Breast epithelium (tissue), 4 donors: Measurements from ENCODE around the gene WNT11. TPM values are rescaled to one million over a fixed set of nuclear protein-coding genes. Genes with fewer than 3 reads are reported as not detected.

Source experiments
- DNase-seq, 2 donors: peaks; one replicate each; pipeline ENCODE4 v3.0.0-alpha.2; 2019; ENCODE audit warnings: low spot score in 2 of 2
- H3K27ac ChIP-seq, 2 donors: fragments of 200-600 bp; sonication (generic) in 1 of 2; one replicate each; pipeline ENCODE4 v1.5.1; 2016 to 2019; ENCODE audit warnings: mild to moderate bottlenecking in 1 of 2
- H3K27me3 ChIP-seq, 2 donors: fragments of 200-600 bp; sonication (generic) in 1 of 2; one replicate each; pipeline versions ENCODE4 v1.5.1 to v1.6.0; 2017 to 2019; ENCODE audit warnings: control low read depth in 1 of 2, mild to moderate bottlenecking in 1 of 2
- H3K36me3 ChIP-seq: fragments of 200-600 bp; one replicate; pipeline ENCODE4 v1.5.1; 2019
- H3K4me1 ChIP-seq, 2 donors: fragments of 200-600 bp; sonication (generic); one replicate each; pipeline ENCODE4 v1.5.1; 2016 to 2019; ENCODE audit warnings: control low read depth in 1 of 2
- H3K4me3 ChIP-seq, 3 donors: fragments of 200-600 bp; sonication (generic); 1 replicate in 2 of 3; 2 replicates in 1 of 3; pipeline ENCODE4 v1.5.1; 2016 to 2019; ENCODE audit warnings: mild to moderate bottlenecking in 3 of 3, moderate library complexity in 2 of 3
- H3K9me3 ChIP-seq, 2 donors: fragments of 200-600 bp; sonication (generic) in 1 of 2; one replicate each; pipeline ENCODE4 v1.5.1; 2016 to 2019; ENCODE audit warnings: control low read depth in 1 of 2
- CTCF ChIP-seq, 3 donors: fragments of 450-650 bp; IDR thresholded peaks; one replicate each; pipeline ENCODE4 v1.5.1; 2016 to 2017; ENCODE audit warnings: antibody characterized with exemption in 3 of 3, mild to moderate bottlenecking in 3 of 3, moderate library complexity in 3 of 3
- POLR2A ChIP-seq: fragments of 450-650 bp; IDR thresholded peaks from one replicate; pipeline ENCODE4 v1.6.1; 2016; ENCODE audit warnings: antibody characterized with exemption, mild to moderate bottlenecking, moderate library complexity
- POLR2AphosphoS5 ChIP-seq, 3 donors: sonication (generic); formaldehyde crosslinking; IDR thresholded peaks; one replicate each; pipeline ENCODE4 v1.6.1; 2017; ENCODE audit warnings: antibody characterized with exemption in 3 of 3
- intact Hi-C: fragments of 100-400 bp; cut with DNase I; formaldehyde crosslinking; loops from one replicate; pipeline ENCODE4 v1.15.1; 2023; ENCODE audit warnings: low total_unique reads
- total RNA-seq, 3 donors: library from RNA; depleted of rRNA; stranded (reverse); fragments of >200 nt; gene quantifications; one replicate each; pipeline ENCODE4 v1.1.0, GENCODE V29; 2016

Gene WNT11
- total RNA-seq, 3 donors from 2014 or later, result 7.0 to 70.6 (median 17.7) TPM

DNA sequence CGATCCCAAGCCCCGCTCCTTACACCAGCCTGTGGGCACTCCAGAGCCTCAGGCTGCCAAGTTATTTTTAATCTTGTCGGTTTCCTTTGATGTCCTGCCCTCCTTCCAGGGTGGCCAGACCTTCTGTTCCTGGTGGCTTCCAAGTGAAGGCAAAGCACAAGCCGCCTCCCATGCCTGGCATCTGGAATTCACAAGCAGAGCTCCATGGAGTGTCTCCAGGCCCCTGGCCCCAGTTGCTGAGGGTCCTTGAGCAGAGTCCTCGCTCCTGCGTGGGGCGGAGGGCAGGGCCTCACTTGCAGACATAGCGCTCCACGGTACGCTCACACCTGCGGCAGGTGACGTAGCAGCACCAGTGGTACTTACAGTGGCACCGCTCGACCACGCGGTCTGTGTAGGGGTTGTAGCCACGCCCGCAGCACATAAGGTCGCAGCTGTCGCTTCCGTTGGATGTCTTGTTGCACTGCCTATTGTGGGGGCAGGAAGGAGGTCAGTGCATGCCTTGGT lies 19.5 kb downstream of the WNT11 start:
- Histone ChIP-seq H3K4me3 (no peak overlapping the region), H3K27ac (peak overlapping the region in 1 of 2 donors; percentile 59), H3K9me3 (no peaks in the 10 kb centered on the region), H3K27me3 (no peaks in the 10 kb centered on the region), H3K36me3 (no peaks in the 10 kb centered on the region), H3K4me1 (peaks cover 0 to 4% of the 10 kb centered on the region in 2 donors)
- no peak for TF ChIP-seq CTCF (IDR thresholded peaks at IDR 0.05)
- no peak for TF ChIP-seq POLR2A
- TF ChIP-seq POLR2AphosphoS5 (IDR thresholded peaks at IDR 0.05), result no peak
- intact Hi-C loops, result loop anchor here (2.0 kb wide), 1 partner anchor 34 kb away; no protein-coding TSS in a partner anchor
- no peak for DNase-seq

DNA sequence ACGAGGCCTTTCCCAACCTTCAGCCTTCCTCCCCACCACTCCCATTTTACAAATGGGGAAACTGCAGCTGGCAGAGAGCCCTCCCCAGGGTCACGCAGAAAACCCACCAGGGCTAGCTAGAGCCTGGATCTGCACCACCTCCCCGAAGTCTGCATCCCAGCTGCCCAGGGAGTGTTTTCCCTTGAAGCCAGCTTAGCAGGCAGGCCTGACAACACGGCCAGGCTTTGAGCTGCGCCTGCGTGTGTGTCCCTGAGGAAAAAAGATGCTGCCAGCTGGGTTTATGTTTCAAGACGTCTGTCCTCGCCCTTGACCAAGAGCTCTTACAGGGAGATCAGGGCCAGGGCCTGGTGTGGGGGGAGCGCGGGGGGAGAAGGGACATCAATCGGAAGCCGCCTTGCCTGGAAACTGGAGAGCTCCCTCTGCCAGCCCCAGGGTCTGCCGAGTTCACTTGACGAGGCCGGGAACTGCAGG lies 20.3 kb downstream of the WNT11 start:
- Histone ChIP-seq H3K4me3 (no peak overlapping the region), H3K27ac (peak overlapping the region; percentile 40 to 84), H3K27me3 (no peaks in the 10 kb centered on the region), H3K36me3 (no peaks in the 10 kb centered on the region), H3K9me3 (no peaks in the 10 kb centered on the region), H3K4me1 (peaks cover 0 to 4% of the 10 kb centered on the region in 2 donors)
- TF ChIP-seq CTCF (IDR thresholded peaks at IDR 0.05) (no peak), POLR2A (no peak), POLR2AphosphoS5 (IDR thresholded peaks at IDR 0.05) (no peak)
- peak in 1 of 2 donors; percentile 23 for DNase-seq
- intact Hi-C loops, result loop anchor here (2.0 kb wide), 1 partner anchor 33 kb away; no protein-coding TSS in a partner anchor

- no peaks in the 10 kb centered on the region for H3K27me3 ChIP-seq
- H3K27ac ChIP-seq, result peak overlapping the region; percentile 26 to 84
- peaks cover 0 to 4% of the 10 kb centered on the region in 2 donors for H3K4me1 ChIP-seq
- DNase-seq, result no peak
- intact Hi-C loops, result no loop called here
- H3K9me3 ChIP-seq, result no peaks in the 10 kb centered on the region
- no peak overlapping the region for H3K4me3 ChIP-seq
- no peaks in the 10 kb centered on the region for H3K36me3 ChIP-seq
- no peak for TF ChIP-seq CTCF (IDR thresholded peaks at IDR 0.05)
- no peak for TF ChIP-seq POLR2A
- no peak for TF ChIP-seq POLR2AphosphoS5 (IDR thresholded peaks at IDR 0.05)
Measured at GRCh38 chr11:76185511-76185910, 20.8 kb downstream of the WNT11 start.

GRCh38 chr11:76184551-76184993 lies 21.7 kb downstream of the WNT11 start:
- no peaks in the 10 kb centered on the region for H3K36me3 ChIP-seq
- no peaks in the 10 kb centered on the region for H3K27me3 ChIP-seq
- H3K27ac ChIP-seq, result peak overlapping the region in 1 of 2 donors; percentile 84
- H3K9me3 ChIP-seq, result no peaks in the 10 kb centered on the region
- intact Hi-C loops, result no loop called here
- peaks cover 0 to 4% of the 10 kb centered on the region in 2 donors for H3K4me1 ChIP-seq
- H3K4me3 ChIP-seq, result no peak overlapping the region
- TF ChIP-seq POLR2A (no peak), POLR2AphosphoS5 (IDR thresholded peaks at IDR 0.05) (no peak), CTCF (IDR thresholded peaks at IDR 0.05) (no peak)
- no peak for DNase-seq

DNA sequence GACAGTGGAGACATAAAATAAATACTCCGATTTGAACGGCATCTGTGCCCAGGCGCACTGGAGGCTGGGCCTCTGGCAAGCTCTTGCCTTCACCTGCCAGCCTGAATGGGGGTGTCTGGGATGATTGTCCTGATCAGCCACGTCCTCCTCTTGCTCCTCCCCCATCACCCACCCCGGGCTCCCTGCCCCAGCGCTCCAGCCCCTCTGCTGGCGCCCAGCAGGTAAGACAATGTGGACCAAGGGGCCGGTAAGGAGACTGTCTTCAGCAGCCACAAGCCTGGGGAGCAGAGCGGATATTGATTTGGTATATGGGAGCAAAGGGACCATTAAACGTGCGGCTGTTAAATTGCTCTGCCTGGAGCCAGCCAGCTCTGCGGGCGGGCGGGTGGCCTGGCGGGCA lies 24.9 kb downstream of the WNT11 start:
- intact Hi-C loops, result no loop called here
- no peaks in the 10 kb centered on the region for H3K27me3 ChIP-seq
- no peak overlapping the region for H3K4me3 ChIP-seq
- peaks cover 0 to under 1% of the 10 kb centered on the region in 2 donors for H3K4me1 ChIP-seq
- no peaks in the 10 kb centered on the region for H3K36me3 ChIP-seq
- TF ChIP-seq POLR2A (no peak), POLR2AphosphoS5 (IDR thresholded peaks at IDR 0.05) (no peak), CTCF (IDR thresholded peaks at IDR 0.05) (no peak)
- no peak overlapping the region for H3K27ac ChIP-seq
- no peak for DNase-seq
- no peaks in the 10 kb centered on the region for H3K9me3 ChIP-seq
